GM18502 (cell line): ENCODE results near the gene SAMD4B.

Experiments
- ATAC-seq: cut with Tn5 transposase; IDR thresholded peaks from one replicate; pipeline ENCODE4 v1.9.1; 2021; ENCODE audit warnings: mild to moderate bottlenecking; ENCODE audit not compliant: unreplicated experiment, poor library complexity

The SAMD4B gene

DNA sequence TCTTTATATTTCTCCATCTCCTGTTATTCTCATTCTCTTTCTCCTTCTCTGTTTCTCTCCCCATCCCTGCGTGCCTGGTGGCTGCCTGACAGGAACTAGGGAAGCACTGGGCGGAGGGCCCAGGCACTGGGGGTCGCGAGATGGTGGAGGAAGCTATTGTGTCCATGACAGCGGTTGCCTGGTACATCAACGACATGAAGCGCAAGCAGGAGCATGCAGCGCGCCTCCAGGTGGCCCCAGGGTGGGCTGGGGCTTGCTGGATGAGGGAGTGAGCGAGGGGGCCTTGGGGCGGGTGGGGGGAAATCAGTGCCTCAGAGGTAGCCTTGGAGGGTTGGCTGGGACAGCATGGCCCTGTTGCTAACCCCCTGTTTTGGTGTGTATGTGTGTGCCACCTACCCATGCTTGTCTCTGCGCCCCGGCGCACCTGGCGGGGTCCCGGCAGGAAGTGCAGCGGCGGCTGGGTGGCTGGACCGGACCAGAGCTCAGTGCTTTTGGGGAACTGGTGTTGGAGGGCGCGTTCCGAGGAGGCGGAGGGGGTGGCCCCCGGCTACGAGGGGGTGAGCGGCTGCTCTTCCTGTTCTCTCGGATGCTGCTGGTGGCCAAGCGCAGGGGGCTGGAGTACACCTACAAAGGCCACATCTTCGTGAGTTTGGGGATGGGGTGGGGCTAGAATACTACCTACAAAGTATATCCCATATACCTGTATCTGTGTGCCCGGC is 75.4 kb downstream of the SAMD4B start:
- no peak for ATAC-seq

DNA sequence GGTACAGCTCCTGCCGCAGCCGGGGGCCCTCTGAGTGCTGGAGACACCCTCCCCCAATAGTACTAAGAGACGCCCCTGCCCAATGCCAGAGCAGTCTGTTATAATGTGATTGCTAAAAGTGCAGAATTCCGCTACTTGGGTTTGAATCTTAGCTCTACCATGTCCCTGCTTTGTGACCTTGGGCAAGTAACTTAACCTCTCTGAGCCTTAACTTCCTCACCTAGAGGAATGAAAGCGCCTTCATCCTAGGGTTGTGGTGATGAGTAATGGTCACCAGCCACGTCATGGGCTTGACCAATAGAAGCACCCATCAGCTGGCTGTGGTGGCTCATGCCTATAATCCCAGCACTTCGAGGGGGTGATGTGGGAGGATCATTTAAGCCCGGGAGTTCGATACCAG is 76.8 kb downstream of the SAMD4B start:
- no peak for ATAC-seq

DNA sequence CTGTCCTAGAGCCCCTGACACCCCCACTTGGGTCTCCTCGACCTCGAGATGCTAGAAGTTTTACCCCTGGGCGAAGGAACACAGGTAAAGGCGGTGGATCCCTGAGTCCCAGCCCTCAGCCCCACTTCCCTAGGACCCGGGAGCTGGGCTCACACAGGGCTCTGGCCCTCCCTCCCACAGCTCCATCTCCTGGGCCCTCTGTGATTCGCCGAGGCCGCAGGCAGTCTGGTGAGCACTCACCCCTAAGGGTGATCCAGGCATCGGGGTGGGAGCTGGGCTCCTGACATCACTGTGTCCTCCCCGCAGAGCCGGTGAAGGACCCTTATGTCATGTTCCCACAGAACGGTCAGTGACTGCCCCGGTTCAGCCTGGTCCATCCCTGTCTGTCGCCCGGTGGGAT is 78.5 kb downstream of the SAMD4B start:
- ATAC-seq: no peak

DNA sequence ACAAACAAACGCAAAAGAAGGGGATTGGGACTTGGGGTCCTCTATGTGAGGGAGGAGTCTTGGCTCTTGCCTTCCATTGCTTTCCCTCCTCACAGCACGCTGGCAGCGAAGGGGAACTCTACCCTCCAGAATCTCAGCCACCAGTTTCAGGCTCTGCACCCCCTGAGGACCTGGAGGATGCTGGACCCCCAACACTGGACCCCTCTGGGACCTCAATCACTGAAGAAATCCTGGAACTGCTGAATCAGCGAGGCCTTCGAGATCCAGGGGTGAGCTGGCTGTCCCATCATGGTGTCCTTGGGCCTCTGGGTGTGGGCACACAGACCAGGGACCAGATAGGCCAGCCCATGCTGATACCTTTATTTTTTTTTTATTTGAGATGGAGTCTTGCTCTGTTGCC is 79.8 kb downstream of the SAMD4B start:
- ATAC-seq: no peak

DNA sequence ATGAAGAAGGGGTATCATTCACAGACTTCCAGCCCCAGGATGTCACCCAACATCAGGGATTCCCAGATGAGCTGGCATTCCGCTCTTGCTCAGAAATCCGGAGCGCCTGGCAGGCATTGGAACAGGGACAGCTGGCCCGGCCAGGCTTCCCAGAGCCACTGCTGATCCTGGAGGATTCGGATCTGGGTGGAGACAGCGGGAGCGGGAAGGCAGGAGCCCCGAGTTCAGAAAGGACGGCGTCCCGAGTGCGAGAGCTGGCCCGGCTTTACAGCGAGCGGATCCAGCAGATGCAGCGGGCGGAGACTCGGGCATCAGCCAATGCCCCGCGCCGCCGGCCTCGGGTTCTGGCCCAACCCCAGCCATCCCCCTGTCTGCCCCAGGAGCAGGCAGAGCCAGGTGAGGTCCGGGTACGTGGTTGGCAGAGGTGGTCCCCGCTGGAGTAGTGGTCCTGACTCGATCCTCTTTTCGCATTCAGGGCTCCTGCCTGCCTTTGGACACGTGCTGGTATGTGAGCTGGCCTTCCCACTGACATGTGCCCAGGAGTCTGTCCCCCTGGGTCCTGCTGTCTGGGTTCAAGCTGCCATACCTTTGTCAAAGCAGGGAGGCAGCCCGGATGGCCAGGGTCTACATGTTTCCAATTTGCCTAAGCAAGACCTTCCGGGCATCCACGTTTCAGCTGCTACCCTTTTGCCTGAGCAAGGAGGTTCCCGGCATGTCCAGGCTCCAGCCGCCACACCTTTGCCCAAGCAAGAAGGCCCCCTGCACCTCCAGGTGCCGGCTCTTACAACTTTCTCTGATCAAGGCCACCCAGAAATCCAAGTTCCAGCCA is 81.3 kb downstream of the SAMD4B start:
- no peak for ATAC-seq

DNA sequence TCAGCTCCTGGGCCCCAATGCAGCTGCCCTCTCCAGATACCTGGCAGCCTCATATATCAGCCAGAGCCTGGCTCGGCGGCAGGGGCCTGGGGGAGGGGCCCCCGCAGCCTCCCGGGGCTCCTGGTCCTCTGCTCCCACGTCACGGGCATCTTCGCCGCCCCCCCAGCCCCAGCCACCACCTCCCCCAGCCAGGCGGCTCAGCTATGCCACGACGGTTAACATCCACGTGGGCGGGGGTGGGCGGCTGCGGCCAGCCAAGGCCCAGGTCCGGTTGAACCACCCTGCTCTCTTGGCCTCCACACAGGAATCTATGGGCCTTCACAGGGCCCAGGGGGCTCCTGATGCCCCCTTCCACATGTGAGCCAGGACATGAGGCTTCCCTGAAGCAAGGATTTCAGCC is 82.7 kb downstream of the SAMD4B start:
- no peak for ATAC-seq

DNA sequence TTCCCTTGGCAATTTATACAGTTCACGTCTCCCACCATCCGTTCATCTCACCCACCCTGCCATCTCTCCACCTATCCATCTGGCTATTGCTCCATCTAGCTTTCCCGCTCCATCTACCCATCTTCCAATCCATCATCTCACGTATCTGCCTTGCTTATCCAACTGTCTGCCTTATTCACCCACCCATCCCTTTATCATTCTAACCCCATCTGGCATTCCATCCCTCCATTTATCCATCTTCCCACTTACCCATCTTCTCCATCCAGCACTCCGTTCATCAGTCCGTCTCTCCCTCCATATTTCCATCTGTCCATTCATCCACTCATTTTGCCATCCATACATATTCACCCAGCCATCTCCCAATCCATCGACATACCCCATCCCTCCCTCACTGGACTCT is 83.5 kb downstream of the SAMD4B start:
- no peak for ATAC-seq

DNA sequence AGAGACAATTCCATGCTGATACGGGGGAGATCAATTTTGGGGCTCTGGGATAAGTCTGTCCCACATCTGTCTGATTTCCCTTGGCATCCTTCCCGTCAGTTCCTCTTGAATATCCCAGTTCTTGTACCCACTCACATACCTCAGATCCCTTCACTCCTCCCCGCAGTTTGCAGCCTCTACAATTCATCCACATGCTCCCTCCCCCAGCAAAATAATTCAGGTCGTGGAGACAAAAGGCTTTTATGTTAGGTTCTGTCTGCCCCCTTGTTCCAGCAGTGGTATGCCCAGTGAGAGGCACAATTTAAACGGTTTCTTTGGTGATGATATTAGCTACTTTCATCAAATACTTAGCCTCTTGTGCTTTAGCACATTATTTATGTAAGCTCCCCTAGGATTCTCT is 83.9 kb downstream of the SAMD4B start:
- no peak for ATAC-seq

DNA sequence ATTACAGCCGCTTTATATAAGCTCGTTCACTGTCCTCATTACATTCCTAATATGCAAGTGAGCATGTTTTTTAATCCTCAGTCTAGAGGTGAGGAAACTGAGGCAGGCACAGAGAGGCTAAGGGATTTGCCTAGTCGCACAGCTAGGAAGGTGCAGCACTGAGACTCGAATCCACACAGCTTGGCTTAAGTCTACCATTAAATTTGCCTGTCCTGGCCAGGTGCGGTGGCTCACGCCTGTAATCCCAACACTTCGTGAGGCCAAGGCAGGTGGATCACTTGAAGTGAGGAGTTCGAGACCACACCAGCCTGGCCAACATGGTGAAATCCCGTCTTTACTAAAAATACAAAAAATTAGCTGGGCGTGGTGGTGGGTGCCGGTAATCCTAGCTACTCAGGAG is 85.5 kb downstream of the SAMD4B start:
- ATAC-seq: no peak

DNA sequence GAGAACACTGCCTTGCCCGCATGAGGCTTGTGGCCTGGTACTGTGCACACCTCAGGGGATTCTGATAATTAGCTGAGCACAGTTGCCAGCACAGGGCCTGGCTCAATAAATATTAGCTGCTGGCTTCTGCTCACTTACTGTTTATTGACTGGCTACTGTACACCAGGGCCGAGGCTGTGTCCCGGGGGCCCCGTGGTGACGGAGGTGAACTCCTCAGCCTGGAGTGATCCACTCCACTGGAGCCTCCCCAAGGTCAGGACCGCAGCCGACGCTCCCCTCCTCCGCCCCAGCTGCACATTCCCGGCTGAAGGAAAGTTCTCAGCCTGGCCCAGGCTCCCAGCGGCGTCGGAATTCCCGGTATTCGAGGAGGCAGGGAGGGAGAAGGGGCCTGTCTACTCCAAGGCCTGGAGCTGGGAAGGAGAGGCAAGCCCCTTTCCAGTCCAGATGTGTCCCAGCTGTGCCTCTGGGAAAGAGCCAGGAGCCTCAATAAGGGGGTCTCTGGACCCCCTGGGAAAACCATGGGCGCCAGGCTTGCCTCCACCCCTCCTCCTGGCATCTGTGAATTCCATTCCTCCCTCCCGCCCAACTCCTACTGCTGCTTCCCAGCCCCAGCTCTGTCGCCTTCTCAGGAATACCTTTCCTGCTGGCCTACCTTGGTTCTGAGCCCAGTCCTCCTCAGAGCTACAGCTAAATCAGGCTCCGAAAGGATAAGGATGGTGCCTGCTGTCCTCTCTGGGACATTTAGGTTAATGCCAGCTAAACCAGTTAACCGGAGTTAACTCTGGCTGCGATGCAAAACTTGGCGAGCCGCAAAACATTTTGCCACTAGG is 86.3 kb downstream of the SAMD4B start:
- ATAC-seq: no peak

DNA sequence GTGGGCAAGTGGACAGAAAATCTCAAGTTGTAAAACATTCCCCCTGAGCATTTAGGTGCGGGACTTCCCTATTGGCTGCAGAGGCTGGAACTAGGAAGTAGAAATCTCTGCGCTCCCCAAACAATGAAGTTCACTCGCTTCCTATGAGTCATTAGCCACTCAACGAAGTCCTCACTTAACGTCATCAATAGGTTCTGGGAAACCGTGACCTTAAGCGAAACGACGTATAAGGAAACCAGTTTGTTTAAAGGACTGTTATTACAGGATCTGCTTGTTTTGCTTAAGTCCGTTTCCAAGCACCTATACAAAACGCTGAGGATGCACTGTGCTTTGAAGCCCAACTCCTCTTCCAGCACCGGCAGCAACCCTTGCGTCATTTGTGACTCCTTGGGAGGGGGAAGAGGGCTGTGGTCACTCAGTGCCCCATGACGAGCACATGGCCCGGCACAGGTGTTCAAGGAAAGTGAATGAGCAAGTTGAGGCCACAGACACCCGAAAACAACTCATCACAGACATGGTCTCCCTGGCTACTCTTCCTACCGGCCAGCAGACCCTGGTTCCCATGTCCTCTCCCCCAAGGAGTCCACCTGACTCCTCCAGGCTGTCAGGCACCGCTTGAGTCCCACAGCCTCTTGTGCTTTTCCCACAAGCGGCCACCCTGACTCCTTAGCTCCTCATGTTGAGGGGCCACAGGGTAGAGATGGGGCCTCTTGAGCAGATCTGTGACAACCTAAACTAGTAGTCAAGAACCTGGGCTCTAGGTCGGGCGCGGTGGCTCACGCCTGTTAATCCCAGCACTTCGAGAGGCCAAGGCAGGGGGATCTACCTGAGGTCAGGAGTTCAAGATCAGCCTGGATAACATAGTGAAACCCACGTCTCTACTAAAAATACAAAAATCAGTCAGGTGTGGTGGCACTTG is 88.7 kb downstream of the SAMD4B start:
- ATAC-seq: no peak

DNA sequence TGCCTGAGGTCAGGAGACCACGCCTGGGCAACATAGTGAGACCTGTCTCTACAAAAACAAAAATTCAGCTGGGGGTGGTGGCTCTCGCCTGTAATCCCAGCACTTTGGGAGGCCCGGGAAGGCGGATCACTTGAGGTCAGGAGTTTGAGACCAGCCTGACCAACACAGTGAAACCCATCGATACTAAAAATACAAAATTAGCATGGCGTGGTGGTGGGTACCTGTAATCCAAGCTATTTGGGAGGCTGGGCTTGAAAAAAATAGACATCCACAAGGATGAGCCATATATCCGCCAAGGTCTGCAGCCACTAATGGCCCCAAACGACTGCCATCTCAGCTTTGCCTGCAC is 90.4 kb downstream of the SAMD4B start:
- no peak for ATAC-seq

DNA sequence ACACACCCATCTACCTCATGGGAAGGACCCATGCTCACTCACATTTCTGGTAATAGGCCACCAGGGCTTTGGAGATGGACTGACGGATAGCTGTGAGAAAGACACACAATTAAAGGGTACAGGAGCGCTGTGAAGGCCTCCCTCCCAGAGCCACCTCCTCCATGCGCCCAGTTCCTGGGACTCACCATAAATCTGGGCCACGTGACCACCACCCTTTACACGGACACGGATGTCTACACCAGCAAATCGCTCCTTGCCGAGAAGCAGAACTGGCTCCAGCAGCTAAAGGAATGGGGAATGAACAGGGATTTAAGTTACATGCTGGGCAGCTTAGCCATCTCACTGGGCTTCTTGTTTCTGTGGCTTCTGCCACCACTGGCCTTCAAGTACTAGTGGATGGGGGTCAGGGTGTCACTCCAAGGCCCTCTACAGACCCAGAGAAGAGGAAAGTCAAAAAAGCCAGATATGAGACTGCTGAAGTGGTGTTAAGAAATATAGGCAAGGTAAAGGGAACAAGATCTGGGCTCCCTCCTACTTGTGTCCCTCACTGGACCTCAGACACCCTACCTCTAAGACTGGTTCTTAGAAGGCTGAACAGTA is 91.4 kb downstream of the SAMD4B start:
- ATAC-seq: no peak

DNA sequence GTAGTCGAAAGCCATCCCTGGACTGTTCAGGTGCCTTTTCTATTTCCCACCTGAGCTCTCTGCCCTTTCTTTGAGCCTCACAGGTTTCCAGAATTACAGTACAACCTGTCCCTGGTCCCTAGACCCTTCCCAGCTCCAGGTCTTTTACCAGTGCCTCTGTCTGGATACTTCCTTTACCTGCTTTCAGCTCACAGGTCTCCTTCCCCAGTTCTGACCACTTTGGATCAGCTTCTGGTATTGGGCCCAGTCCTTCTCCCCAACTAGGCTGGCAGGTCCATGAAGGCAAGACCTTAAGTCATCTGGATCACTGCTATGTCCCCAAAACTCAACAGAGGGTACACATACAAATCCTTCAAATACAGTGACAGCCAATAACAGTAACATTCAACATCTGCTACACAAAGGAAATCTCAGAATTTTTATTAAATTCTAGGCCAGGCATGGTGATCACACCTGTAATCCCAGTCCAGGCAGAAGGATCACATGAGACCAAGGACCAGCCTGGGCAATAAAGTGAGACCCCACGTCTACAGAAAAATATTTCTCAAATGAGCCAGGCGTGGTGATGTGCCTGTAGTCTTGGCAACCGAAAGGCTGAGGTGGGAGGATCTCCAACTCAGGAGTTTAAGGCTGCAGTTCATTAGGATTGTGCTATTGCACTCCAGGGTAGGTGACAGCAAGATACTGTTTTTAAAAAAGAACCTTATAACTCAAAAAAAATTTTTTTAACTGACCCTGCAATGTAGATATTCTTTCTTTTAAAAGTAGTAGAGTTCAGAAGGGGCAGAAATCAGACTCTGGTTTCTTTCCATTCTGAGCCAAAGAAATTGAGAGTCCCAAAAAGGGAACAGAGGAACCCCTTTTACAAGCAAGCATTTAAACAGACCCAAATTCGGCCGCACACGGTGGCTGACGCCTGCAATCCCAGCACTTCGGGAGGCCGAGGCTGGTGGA is 92.2 kb downstream of the SAMD4B start:
- no peak for ATAC-seq
